Measurements from ENCODE around the gene HOXA11.

HOXA11 gene

DNA sequence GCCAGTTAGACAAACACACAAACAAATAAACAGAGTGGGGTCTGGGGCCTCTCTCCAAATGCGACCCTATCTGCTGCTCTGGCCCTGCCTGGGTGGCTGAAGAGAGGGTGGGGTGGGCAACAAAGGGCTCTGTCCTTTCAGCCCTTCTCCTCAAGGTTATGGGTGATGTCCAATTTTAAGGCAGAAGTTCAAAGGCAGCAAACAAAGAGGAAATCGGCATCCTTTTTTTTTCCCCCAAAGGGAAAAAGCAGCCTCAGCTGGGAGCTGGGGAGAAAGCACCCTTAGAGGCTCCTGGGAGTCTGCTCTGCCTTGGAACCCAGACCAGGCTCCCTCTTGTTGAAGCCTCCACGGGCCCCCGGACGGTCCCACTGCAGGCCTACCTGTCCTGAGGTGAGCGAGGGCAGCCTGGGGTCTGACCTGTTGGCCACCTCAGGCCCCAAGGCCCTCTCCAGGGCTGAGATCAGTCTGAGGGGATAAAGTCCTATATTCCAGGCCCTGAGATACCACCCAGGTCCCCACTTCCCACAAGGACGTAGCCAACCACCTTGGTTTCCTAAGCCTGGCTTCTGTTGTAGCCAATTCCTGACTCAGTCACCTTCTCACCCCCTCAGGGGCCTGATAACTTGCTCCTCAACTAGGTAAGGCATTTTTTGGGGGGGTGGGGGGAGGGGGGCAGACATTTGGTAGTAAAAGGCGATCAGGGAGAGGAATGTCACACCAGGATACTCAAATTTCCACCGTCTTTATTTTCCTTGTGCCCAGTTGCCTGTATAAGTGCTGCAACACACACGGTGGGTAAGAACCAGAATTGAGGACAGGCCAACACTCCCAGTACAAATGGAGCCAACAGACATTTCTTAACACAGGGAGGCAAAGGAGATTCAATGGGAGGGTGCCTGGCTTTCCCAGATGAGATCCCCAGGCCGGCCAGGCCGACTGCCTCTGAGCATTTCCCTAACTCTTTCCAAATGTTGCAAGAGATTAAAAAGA, 4.3 kb downstream of the HOXA11 start:
- DNase-seq (ENCODE audit: low spot score), result no peak

DNA sequence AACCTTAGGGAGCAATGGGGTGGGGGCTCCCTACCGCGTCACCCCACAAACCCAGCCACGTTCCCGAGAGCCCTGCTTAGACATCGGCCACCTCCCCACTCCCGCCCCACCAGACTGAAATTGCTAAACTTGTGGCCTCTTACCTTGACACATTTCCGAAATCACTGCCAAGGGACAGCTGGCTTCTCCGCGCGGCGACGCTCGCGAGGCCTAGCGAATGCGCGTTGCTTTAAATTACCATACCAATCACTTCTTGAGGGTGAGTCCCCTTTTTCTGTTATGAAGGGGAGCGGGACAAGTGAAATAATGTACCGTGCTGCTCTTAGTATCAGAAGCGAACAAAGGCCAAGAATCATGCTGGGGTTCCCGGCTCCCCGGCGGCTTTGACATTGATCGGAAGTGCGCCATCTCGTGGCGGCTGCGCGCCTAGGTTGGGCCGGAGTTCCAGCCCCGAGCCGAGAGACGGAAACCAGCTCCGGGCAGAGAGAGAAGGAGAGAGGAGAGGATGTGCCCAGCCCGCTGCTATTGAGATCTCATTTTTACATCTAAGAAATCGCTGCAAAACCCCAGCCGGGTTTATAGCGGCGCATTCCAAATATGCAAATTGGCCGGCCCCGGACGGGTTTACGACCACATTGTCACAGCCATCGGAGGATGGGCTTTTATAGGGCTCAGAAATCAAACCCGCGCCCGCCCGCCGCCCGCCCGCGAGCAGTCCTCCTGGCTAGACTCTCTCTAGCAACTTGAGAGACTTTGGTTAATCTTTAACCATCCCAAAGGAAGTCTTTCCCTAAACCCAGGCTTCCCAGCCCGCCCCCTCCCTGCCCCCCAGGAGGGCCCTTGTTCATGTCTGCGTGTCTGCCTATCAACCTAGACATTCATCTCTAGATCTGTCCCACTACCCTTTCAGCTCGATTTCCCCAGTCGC, 5.3 kb downstream of the HOXA11 start:
- no peak for DNase-seq (ENCODE audit: low spot score)

DNA sequence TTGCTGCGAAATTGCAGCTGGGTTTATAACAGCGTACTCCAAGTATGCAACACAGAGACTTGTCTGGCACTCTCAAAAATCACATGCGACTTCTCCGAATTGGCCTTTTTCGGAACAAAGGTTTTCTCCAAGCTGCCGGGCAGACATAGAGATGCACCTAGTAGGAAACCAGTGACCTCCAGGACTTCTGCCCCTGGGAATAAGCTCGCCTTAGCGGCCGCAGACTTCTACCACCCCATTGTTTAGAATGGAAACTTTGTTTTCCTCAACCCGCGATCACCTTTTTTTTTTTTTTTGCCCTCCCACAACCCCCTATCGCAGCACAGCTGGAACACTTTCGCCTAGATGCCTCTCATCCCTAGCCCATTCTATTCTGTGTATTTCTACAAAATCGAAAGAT, 6.0 kb downstream of the HOXA11 start:
- DNase-seq (ENCODE audit: low spot score), result no peak

DNA sequence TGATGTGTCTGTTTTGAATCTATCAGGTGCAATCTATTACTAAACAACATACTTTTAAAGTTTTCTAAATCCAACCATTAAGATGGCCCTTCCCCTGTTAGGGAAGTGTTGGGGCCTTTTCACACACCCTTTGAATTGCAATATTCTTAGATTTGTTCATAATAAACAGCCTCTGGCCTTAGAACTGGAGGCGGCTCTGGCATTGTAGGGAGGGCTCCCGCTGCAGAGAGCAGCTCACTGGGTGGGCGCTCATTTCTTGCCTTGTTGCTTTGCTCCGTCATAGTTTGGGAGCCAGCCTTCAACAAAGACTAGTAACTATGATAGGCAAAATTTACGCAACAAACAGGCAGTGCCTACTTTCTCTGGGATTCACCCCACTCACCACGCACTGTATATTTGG, 6.7 kb downstream of the HOXA11 start:
- DNase-seq (ENCODE audit: low spot score), result no peak

DNA sequence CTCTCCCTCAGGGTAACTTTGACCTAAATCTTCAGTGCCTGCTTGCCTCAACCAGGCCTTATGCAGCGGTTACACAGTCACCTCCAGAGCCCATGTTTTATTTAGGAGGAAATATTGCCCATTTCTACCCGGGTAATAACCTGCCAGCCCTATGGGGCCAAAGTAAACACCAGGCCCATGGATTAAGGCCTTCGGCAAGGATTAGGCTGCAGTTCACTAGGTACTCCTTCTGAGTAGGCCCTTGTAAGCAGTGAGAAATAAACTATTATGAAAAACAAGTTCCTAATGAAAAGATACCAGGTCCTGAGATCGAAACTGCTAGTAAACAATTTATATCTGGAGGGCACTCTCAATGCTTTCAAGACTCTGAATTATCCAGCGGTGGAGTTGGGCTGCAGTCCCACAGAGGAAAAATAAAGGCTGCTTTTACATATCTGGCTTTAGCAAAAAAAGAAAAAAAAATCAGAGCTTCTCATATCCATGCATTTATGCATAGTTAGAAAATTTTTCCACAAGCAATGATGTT, 7.2 kb downstream of the HOXA11 start:
- no peak for DNase-seq (ENCODE audit: low spot score)

DNA sequence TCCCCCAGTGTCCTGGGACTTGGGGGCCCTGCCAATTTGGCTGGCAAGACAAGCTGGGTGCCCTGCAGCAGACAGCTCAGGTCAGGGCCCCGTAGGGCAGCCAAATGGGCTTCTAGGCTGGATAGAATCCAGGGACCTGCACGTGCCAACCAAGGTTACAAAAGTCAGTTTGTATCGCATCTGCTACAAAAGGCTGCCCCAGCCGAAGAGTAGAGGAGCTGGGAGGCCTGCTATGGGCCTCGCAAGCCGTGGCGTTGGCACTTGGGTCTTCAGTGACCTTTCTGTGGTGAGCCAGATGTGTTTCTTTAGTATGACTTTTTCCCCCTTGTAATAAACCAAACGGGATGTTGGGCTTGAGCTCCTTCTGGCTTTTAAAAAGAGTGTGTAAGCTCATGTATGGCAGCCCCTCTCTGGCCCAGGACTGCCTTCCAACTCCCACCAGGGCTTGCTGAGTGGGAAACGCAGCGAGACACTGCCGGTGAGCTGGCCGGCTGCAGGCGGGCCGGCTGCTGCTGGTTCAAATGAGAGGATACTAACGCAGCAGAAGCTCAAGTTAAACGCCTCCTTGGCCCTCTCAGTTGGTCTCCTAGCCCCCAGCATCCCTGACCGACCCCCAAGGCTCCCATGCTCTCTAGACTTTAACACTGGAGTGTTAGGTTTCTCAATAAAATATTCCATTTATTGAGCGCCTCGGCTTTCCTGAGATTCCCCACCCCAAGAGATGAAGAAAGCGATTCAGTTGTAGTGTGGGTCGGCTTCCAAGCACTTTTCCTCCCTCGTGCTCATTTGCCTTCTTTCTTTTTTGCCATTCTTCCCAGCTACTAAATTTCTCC, 7.9 kb downstream of the HOXA11 start:
- no peak for DNase-seq (ENCODE audit: low spot score)

DNA sequence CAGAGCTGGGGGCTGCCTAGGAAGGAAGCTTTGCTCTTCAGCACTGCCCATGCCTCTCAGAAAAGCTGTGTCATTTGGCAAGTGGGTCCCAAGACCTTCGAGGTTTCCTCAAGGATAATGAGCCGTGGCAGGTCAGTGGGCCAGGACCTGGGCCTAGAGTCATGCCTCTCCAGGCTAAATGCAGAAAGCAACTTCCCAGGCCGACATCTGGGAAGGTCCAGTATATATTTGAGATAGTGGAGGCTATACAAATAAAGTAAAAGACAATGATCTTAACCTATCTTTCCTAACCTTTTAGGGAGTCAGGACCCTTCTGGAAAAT, 8.5 kb downstream of the HOXA11 start:
- no peak for DNase-seq (ENCODE audit: low spot score)

DNA sequence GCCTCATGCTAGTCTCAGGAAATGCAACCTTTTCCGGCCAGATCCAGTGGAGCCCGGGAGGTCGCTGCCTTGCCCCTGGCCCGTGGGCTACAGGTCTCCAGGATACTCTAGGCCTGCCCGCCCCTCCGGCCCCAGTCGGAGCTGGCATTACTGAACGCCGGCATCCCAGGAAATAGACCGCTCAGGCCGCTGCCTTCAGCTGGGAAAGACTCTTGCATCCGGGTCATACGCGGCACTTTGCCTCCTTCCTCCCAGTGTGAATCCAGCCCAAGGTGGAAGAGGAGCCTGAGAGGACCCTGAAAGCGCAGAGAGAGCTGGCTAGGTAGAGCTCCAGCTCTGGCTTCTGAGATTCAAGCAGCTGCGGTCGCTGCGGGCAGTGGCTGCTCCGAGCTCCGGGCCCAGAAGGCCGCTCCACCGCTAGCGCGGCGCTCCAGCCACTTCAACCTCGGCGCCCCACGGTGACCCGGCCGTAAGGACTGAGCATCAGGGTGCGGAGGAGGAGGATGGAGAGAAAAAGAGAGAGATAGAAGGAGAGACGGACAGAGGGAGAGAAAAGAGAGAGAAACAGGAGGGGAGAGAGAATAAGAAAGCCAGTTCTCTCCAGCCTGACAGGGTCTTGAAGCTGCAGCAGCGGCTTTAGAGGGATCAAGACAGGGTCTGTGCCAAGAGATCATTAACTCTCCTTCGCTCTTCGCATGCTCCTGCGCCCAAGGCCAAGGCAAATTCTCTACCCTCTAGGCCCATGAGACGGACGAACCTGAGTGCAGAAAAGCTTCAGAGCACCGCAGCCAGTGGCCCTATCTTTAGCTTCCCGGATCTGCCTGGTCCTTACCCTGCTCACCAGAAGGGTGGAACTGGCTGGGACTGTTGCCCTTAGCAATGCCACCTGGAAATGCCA, 9.2 kb downstream of the HOXA11 start:
- DNase-seq (ENCODE audit: low spot score), result no peak

DNA sequence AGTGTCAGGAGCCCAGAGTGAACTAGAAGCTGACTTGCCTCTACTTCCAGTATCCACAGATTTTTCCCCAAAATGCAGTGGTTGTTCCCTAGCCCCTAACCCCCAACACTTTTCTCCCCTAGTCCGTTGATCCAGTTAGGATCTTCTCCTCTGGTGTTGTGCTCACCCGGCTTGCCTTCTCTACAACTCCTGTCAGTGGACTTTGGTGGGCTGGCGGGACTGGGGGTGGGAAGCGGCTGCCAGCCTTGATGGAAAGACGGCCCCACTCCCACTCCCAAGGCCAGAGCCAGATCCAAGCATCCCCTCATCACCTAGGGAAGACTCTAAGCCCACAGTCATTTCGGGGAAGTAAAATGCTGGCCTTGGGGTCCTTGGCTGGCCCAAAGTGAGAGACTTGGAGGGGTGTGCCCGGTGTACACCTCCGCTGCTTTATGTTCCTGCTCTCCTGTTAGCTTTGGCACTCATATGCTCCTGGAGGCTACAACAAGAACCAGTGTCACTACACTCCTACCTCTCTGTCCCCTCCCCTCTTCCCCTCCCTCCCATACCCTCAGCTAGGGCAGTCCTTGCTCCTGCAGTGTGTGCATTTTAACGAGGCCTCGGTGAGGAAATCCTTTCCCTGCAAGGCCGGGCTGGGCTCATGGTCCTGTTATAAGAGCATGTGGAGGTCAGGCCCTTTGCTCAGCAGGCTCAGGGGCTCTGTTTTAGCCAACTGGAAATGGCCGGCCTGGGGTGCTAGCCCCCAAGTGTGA, 10.0 kb downstream of the HOXA11 start:
- no peak for DNase-seq (ENCODE audit: low spot score)

DNA sequence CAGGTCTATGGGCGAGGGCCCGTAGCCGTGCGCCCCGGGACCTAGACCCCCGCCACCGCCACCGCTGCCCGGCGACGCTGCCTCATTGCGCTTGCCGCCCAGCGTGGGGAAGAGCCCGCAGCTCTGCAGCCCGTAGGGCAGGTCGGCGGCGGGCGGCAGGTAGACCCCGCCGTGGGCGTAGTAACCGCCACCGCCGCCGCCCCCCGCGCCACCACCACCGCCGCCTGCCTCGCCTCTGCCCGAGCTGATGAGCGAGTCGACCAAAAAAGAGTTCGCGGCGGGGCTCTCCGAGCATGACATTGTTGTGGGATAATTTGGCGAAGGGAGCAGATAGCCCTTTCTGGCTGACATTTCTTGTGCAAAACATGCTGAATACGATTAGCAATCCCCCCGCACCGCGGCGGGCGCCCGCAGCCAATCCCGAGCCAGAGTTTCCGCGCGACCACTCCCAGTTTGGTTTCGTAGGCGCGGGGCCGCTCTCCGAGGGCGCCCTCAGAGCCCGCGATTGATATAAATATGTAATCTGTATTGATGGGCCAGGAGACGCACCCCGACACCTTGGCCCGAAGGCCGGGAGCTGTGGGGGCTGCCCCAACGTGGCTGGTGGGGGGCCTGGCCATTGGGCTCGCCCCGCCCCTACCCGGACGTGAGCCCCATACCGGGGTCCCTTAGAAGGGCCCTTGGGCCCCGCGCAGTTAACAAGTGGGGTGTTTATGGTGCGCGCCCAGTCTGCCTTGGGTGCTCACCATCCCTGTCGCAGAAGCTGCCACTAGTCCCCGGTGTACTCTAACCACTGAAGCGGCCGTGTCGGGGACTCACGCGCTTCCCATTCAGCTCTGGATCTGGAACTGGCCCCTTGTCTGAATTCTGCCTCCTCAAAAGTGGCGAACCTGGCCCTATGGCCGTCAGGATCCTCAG, 10.8 kb downstream of the HOXA11 start, which contains the start of gene HOXA10:
TSS of gene HOXA10 (minus strand) at position 365 of the 918 bp plus-strand sequence. CDS start at position 351, 14 bp downstream.
- DNase-seq (ENCODE audit: low spot score), result no peak

DNA sequence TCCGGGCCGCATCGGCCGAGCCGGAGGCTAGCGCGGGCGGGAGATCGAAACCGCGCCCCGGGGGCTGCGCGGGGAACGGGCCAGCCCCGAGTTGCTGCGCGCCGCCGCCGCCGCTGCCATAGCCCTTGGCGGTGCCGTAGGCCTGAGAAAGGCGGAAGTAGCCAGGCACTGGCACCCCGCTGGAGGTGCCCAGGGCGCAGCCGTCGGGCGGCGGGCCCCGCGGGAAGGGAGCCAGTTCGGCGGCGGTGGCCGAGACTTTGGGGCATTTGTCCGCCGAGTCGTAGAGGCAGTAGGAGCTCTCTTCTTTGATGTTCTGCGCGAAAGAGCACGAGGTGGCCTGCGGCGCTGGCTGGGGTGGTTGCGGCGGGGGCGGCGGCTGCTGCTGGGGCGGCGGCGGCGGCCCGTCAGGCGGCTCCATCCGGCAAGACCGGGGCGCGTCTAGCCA, 11.5 kb downstream of the HOXA11 start:
- DNase-seq (ENCODE audit: low spot score), result no peak

DNA sequence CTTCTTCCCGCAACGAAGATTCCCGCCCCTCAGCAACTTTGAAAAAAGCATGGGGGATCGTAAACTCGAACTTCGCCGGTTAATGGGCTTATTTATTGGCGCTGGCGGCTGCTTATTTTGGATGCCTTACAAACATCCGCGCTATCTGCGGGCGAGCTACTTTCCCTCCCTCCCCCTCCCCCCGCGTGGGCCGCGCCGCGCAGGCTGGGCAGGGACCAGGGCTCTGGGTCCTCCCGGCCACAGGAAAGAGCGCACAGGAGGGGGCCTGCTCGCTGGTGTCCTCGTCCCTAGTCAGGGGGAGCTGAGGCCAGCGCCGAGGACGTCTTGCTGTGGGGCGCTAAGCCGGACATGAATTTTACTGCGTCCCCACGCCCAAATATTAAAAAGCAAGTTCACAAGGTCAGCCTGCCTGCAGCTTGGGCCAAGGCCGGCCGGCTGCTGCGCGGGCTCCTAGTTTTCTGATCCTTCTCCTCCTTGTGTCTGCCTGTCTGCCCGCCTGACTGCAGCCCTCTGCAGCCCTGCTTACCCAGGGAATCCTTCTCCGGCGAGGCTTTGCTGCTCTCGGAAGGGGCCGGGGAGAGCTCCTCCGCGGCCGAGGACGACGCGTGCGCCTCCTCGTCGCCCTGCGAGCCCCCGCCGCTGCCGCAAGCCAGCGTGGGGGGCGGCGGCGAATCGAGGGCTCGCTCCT, 12.1 kb downstream of the HOXA11 start:
- no peak for DNase-seq (ENCODE audit: low spot score)

DNA sequence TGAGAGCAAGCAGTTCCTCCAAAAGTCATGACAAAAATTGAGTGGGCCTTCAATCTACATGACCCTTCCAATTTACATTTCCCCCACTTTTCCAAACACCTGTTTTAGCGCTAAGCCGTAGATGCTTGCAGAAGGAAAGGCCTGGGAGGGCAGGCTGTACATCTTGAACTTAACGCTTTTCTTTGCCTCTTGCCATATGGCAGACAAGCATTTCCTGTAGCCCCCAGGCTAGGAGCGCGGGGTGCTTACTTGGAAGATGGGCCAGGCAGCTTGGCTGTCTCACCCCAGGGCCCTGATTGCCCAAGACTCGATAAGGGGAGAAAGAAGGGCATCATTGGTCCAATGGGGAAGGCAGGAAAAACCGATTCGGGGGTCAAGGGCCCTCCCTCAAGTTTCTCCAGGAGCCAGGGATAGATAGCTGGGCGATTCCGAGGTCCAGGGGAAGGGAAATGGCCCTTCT, 12.7 kb downstream of the HOXA11 start:
- no peak for DNase-seq (ENCODE audit: low spot score)

DNA sequence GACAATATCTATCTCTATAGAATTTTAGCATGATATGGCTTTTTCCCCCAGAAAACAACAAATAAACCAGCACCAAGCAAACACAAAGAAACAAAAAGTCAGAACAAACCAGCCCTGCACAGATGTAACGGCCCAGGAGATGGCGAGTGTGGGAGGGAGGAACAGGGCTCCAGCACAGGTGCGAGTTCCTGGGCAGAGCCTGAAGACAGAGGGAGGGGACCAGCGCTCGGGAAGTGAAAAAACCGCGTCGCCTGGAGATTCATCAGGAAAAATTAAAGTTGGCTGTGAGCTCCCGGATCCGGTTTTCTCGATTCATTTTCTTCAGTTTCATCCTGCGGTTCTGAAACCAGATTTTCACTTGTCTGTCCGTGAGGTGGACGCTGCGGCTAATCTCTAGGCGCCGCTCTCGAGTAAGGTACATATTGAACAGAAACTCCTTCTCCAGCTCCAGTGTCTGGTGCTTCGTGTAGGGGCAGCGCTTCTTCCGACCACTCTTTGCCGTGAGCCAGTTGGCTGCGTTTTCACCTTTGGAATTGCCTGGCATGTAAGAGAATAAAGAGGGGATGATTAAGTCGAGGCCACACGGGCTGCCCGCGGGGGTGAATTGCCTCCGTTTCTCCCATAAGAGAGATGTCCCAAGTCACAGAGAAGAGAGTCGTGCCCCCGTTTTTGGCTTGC, 13.3 kb downstream of the HOXA11 start:
- DNase-seq (ENCODE audit: low spot score), result no peak

DNA sequence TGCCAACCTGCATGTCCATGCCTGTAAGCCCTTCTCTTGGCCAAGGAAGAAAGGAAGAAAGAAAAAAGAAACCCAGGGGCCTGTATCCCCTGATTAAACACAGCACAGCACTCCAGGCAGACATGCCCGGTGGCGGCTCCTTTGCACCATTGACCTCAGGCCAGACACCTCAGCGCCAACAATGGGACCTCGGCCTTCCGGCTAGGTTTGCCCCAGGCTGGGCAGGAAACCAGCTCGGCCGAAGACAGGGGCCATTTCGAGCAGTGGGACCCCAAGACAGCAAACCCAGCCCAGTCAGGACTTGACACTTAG, 13.8 kb downstream of the HOXA11 start:
- no peak for DNase-seq (ENCODE audit: low spot score)

DNA sequence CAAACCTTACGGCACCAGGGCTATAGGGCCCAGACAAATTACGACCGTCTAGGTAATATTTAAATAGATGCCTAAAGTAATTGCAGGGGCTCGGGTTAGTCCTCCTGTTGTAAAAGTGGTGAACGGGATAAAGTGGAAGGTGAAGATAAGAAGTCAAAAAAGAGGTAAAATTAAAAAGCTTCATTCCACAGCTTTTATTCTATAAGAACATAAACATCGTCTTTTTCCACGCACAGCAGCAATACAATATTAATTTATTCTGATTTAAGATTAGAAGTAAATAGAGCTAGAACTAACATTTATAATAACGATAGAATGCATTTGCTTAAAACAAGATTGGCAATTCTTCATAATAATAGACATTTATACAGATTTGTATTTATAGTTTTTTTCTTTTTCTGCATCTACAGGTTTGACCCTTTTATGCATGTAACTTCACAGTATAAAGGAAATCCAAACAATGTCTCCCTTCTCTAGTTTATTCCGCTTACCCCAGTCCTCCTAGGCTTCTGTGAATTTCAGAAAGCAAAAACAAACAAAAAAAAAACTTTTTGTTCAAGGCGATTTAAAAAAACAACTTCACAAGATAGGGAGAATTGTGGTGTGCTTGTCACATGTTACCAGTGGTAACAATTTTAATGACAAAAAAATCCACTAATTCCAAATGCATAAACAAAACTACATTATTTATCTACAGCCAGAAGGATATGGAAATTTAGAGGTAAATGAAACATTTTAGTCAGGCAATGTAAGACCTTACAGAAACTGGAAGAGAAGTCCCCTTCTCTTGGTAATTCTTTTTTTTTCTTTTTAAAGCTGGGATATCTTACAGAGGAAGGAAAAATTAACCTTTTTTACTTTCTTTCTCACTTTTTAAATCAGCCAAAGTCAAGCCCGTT, 14.4 kb downstream of the HOXA11 start:
- DNase-seq (ENCODE audit: low spot score), result no peak
